Left cardiac atrium (tissue), 4 donors: Measurements from ENCODE around the gene SH3RF3. TPM values are rescaled to one million over a fixed set of nuclear protein-coding genes. Genes with fewer than 3 reads are reported as not detected.

ENCODE experiments used
- ATAC-seq, 2 donors: fragments of 200-7000 bp; cut with Tn5 transposase; one replicate each; pipeline ENCODE4 v1.9.1; 2020; ENCODE audit warnings: mild to moderate bottlenecking in 2 of 2, moderate library complexity in 2 of 2
- DNase-seq: peaks from one replicate; pipeline ENCODE4 v3.0.0-alpha.2; 2020
- intact Hi-C, 2 donors: fragments of 100-400 bp; cut with DNase I; formaldehyde crosslinking; loops; one replicate each; pipeline versions ENCODE4 v1.14.1 to v1.15.1; 2022 to 2023
- total RNA-seq, 2 donors: library from RNA; stranded (reverse); fragmentation: NEBNext Ultra II Directional; extraction: Animal tissue kit (Norgen Biotek cat#: 25700); gene quantifications; one replicate each; pipeline ENCODE4 v1.2.1, GENCODE V29; 2021
- donor health status: DM: no; HTN: yes; CAD: no.
- donor health status: DM: no; HTN: yes; CAD: no; lungs with severe emphysema.
- donor health status: DM: yes; HTN: yes; CAD: no.
- donor health status: Dilated cardiomyopathy.

Gene SH3RF3
- total RNA-seq, 2 donors from 2014 or later, result 8.8 to 9.4 TPM

GRCh38 chr2:109279243-109279860 is 150.3 kb downstream of the SH3RF3 start:
- DNase-seq (peak; percentile 43), ATAC-seq (no peak)
- intact Hi-C loops, result no loop called here

GRCh38 chr2:109280804-109281203 is 151.8 kb downstream of the SH3RF3 start:
- ATAC-seq, result peak in 1 of 2 donors; percentile 28
- intact Hi-C loops, result no loop called here
- DNase-seq, result no peak

- intact Hi-C loops, result no loop called here
- ATAC-seq, result no peak
- DNase-seq, result no peak
Observed at GRCh38 chr2:109282360-109282759, 153.4 kb downstream of the SH3RF3 start.

- DNase-seq, result no peak
- intact Hi-C loops, result no loop called here
- ATAC-seq, result no peak
Observed at GRCh38 chr2:109282865-109283264, 153.9 kb downstream of the SH3RF3 start.

- ATAC-seq, result peak; percentile 86 to 90
Observed at GRCh38 chr2:109284826-109285225, 155.8 kb downstream of the SH3RF3 start.

GRCh38 chr2:109285244-109285651 is 156.2 kb downstream of the SH3RF3 start:
- ATAC-seq, result peak; percentile 6 to 26
- DNase-seq, result no peak
- intact Hi-C loops, result loop anchor here in 1 of 2 donors (5.0 kb wide), 1 partner anchor 227 kb away; no protein-coding TSS in a partner anchor

More at GRCh38 chr2:109284826-109285225, 155.8 kb downstream of the SH3RF3 start:
- DNase-seq, result peak; percentile 58
- intact Hi-C loops, result loop anchor here in 1 of 2 donors (5.0 kb wide), 1 partner anchor 227 kb away; no protein-coding TSS in a partner anchor

- intact Hi-C loops, result loop anchor here in 1 of 2 donors (5.0 kb wide), 1 partner anchor 225 kb away; no protein-coding TSS in a partner anchor
- no peak for DNase-seq
- ATAC-seq, result no peak
Observed at GRCh38 chr2:109287413-109287812, 158.4 kb downstream of the SH3RF3 start.

GRCh38 chr2:109287838-109288237 is 158.8 kb downstream of the SH3RF3 start:
- intact Hi-C loops, result loop anchor here in 1 of 2 donors (5.0 kb wide), 1 partner anchor 224 kb away; no protein-coding TSS in a partner anchor
- ATAC-seq (no peak), DNase-seq (no peak)

- DNase-seq, result no peak
- intact Hi-C loops, result loop anchor here in 1 of 2 donors (5.0 kb wide), 1 partner anchor 224 kb away; no protein-coding TSS in a partner anchor
- ATAC-seq, result no peak
Observed at GRCh38 chr2:109288544-109289368, 159.8 kb downstream of the SH3RF3 start.

GRCh38 chr2:109289504-109290222 is 160.7 kb downstream of the SH3RF3 start:
- no peak for ATAC-seq
- intact Hi-C loops, result loop anchor here in 1 of 2 donors (5.0 to 10.0 kb wide), 2 partner anchors 195 to 223 kb away; no protein-coding TSS in a partner anchor
- DNase-seq, result no peak

- peak; percentile 61 to 66 for ATAC-seq
- peak; percentile 49 for DNase-seq
- intact Hi-C loops, result loop anchor here in 1 of 2 donors (10.0 kb wide), 1 partner anchor 194 kb away; no protein-coding TSS in a partner anchor
Observed at GRCh38 chr2:109290887-109291643, 162.1 kb downstream of the SH3RF3 start.

GRCh38 chr2:109292386-109292785 is 163.4 kb downstream of the SH3RF3 start:
- intact Hi-C loops, result loop anchor here in 1 of 2 donors (10.0 kb wide), 1 partner anchor 192 kb away; no protein-coding TSS in a partner anchor
- DNase-seq (no peak), ATAC-seq (no peak)

GRCh38 chr2:109293663-109294062 is 164.7 kb downstream of the SH3RF3 start:
- DNase-seq, result no peak
- intact Hi-C loops, result loop anchor here in 1 of 2 donors (10.0 kb wide), 1 partner anchor 191 kb away; no protein-coding TSS in a partner anchor
- ATAC-seq, result no peak

- intact Hi-C loops, result loop anchor here in 1 of 2 donors (10.0 kb wide), 1 partner anchor 190 kb away; no protein-coding TSS in a partner anchor
- no peak for DNase-seq
- no peak for ATAC-seq
Observed at GRCh38 chr2:109294523-109294922, 165.5 kb downstream of the SH3RF3 start.

- intact Hi-C loops, result loop anchor here in 1 of 2 donors (10.0 kb wide), 1 partner anchor 190 kb away; no protein-coding TSS in a partner anchor
- ATAC-seq, result no peak
Observed at GRCh38 chr2:109295070-109295780, 166.2 kb downstream of the SH3RF3 start.

GRCh38 chr2:109295781-109296117 is 166.7 kb downstream of the SH3RF3 start:
- no peak for DNase-seq
- ATAC-seq, result no peak
- intact Hi-C loops, result loop anchor here in 1 of 2 donors (10.0 kb wide), 1 partner anchor 189 kb away; no protein-coding TSS in a partner anchor

More at GRCh38 chr2:109295070-109295780, 166.2 kb downstream of the SH3RF3 start:
- no peak for DNase-seq
